Measurements from ENCODE around the gene BNC2.

DNA sequence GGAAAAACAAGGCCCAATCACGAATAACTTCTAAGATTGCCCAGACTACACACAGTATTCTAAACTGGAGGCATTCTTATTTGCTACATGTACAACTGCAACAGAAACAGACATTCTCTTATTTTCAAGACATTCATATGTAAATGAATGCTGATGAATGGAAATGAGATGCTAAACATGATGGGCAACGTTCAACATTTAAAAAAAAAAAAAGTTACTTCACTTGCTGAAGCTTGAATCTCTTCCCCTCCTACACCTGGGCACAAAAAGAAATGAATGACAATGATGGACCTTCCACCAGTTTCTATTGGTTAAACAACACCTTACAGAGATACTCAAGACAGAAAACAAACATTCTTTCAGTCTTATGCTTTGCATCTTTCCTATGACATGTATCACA, 160.5 kb downstream of the BNC2 start:
- TF ChIP-seq, protein P1, sequence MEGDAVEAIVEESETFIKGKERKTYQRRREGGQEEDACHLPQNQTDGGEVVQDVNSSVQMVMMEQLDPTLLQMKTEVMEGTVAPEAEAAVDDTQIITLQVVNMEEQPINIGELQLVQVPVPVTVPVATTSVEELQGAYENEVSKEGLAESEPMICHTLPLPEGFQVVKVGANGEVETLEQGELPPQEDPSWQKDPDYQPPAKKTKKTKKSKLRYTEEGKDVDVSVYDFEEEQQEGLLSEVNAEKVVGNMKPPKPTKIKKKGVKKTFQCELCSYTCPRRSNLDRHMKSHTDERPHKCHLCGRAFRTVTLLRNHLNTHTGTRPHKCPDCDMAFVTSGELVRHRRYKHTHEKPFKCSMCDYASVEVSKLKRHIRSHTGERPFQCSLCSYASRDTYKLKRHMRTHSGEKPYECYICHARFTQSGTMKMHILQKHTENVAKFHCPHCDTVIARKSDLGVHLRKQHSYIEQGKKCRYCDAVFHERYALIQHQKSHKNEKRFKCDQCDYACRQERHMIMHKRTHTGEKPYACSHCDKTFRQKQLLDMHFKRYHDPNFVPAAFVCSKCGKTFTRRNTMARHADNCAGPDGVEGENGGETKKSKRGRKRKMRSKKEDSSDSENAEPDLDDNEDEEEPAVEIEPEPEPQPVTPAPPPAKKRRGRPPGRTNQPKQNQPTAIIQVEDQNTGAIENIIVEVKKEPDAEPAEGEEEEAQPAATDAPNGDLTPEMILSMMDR (conservative IDR thresholded peaks at IDR 0.05; ENCODE audit: low read length) = no peak
- no peak for TF ChIP-seq EZH2phosphoT487 (IDR thresholded peaks at IDR 0.05; ENCODE audit: borderline replicate concordance, low read depth, low read length)

Data from OCI-LY7 (cell line).